Testis (tissue), 2 donors: ENCODE results near the gene PSG2.
"Not testable (repeated sequence)": the region's sequence is repeated elsewhere in the genome, so short reads cannot be mapped to it uniquely, and the experiment has no call there.

Experiments used
- CTCF ChIP-seq, 3 experiments: fragments of 450-650 bp in 2 of 3; fragments of 200-600 bp in 1 of 3; sonication (generic) in 1 of 3; IDR thresholded peaks; one replicate each; pipeline ENCODE4 v1.5.1; 2016 to 2019; ENCODE audit warnings: antibody characterized with exemption in 3 of 3, mild to moderate bottlenecking in 2 of 3, moderate library complexity in 1 of 3
- POLR2A ChIP-seq: fragments of 450-650 bp; IDR thresholded peaks from one replicate; pipeline ENCODE4 v1.6.1; 2017; ENCODE audit warnings: antibody characterized with exemption, mild to moderate bottlenecking, moderate library complexity

- not testable (repeated sequence) for TF ChIP-seq CTCF (IDR thresholded peaks at IDR 0.05); POLR2A
Observed at GRCh38 chr19:43019588-43019987, 62.9 kb downstream of the PSG2 start.
